TTC549 (cell line): ENCODE data around the gene MFNG.
"Not testable (repeated sequence)": the region's sequence is repeated elsewhere in the genome, so short reads cannot be mapped to it uniquely, and the experiment has no call there.

Experiments
- FAIRE-seq: peaks from 2 replicates; lab custom pipeline; 2012; peaks lifted over from hg19 to GRCh38; lab: Jason Lieb, UNC

MFNG gene

GRCh38 chr22:37486224-37486845 lies at the start of gene MFNG:
MFNG (minus strand) TSS chr22:37486384; CDS start chr22:37486177, 207 bp downstream.
- no peak for FAIRE-seq

GRCh38 chr22:37535159-37535558 lies 49.0 kb upstream of the MFNG start:
- no peak for FAIRE-seq

GRCh38 chr22:37534445-37534844 lies 48.3 kb upstream of the MFNG start:
- no peak for FAIRE-seq

GRCh38 chr22:37533995-37534394 lies 47.8 kb upstream of the MFNG start:
- FAIRE-seq = no peak

GRCh38 chr22:37529652-37530345 lies 43.6 kb upstream of the MFNG start:
- FAIRE-seq = no peak

GRCh38 chr22:37527952-37528351 lies 41.8 kb upstream of the MFNG start:
- FAIRE-seq = not testable (repeated sequence)

- not testable (repeated sequence) for FAIRE-seq
These were observed 41.0 kb upstream of the MFNG start for GRCh38 chr22:37527081-37527752.

- FAIRE-seq = no peak
These were observed 40.2 kb upstream of the MFNG start for GRCh38 chr22:37526376-37526775.

GRCh38 chr22:37525746-37526350 lies 39.7 kb upstream of the MFNG start:
- FAIRE-seq = no peak

GRCh38 chr22:37525073-37525745 lies 39.0 kb upstream of the MFNG start:
- FAIRE-seq = no peak

GRCh38 chr22:37522482-37522881 lies 36.3 kb upstream of the MFNG start:
- FAIRE-seq = no peak

- no peak for FAIRE-seq
These were observed 35.1 kb upstream of the MFNG start for GRCh38 chr22:37521236-37521739.

- no peak for FAIRE-seq
These were observed 34.6 kb upstream of the MFNG start for GRCh38 chr22:37520776-37521191.

GRCh38 chr22:37519268-37520195 lies 33.3 kb upstream of the MFNG start, which contains the start of gene CARD10:
CARD10 (minus strand) TSS chr22:37519415; CDS start chr22:37519200, 215 bp downstream.
- no peak for FAIRE-seq

- no peak for FAIRE-seq
These were observed 32.5 kb upstream of the MFNG start for GRCh38 chr22:37518509-37519267.

GRCh38 chr22:37517826-37518450 lies 31.8 kb upstream of the MFNG start:
- no peak for FAIRE-seq

- FAIRE-seq = no peak
These were observed 30.3 kb upstream of the MFNG start for GRCh38 chr22:37516456-37516855.

GRCh38 chr22:37515901-37516300 lies 29.7 kb upstream of the MFNG start:
- no peak for FAIRE-seq

GRCh38 chr22:37514526-37515051 lies 28.4 kb upstream of the MFNG start:
- no peak for FAIRE-seq
